Kidney epithelial cell (primary cell): ENCODE results near the gene ATP13A2. TPM values are rescaled to one million over a fixed set of nuclear protein-coding genes. Genes with fewer than 3 reads are reported as not detected.
"Not testable (repeated sequence)": the region's sequence is repeated elsewhere in the genome, so short reads cannot be mapped to it uniquely, and the experiment has no call there.

ENCODE experiments used
- DNase-seq: peaks from one replicate; pipeline ENCODE4 v3.0.0-alpha.2; 2010; ENCODE audit warnings: low read depth
- H3K27me3 ChIP-seq: 2 replicates; pipeline ENCODE4 v1.6.0; 2011; ENCODE audit warnings: low read length; ENCODE audit not compliant: control insufficient read depth, insufficient read depth
- H3K36me3 ChIP-seq: 2 replicates; pipeline ENCODE4 v1.5.1; 2011; ENCODE audit warnings: low read length; ENCODE audit not compliant: control insufficient read depth, insufficient read depth
- H3K4me3 ChIP-seq: 2 replicates; pipeline ENCODE4 v1.5.1; 2011; ENCODE audit warnings: low read depth, mild to moderate bottlenecking, control low read depth, low read length
- CTCF ChIP-seq: IDR thresholded peaks from 2 replicates; pipeline ENCODE4 v1.5.1; 2011; ENCODE audit warnings: mild to moderate bottlenecking, moderate library complexity, low read length, control low read depth, inconsistent platforms; ENCODE audit not compliant: insufficient read depth, poor library complexity, severe bottlenecking
- total RNA-seq: library from RNA; depleted of rRNA; stranded (reverse); fragments of >200 nt; gene quantifications from 2 replicates; pipeline ENCODE4 v1.2.3, GENCODE V29; 2015

Gene ATP13A2
- total RNA-seq, 1 donor from 2014 or later: 74.1 TPM

GRCh38 chr1:16946646-16947045 lies 65.1 kb downstream of the ATP13A2 start:
- DNase-seq: no peak
- H3K27me3 ChIP-seq: no peaks in the 10 kb centered on the region
- H3K36me3 ChIP-seq: peaks cover 3% of the 10 kb centered on the region
- TF ChIP-seq CTCF: no peak
- no peak overlapping the region for H3K4me3 ChIP-seq

GRCh38 chr1:16946185-16946584 lies 65.5 kb downstream of the ATP13A2 start:
- H3K36me3 ChIP-seq, H3K27me3 ChIP-seq, DNase-seq, H3K4me3 ChIP-seq: not testable (repeated sequence)

GRCh38 chr1:16945512-16945911 lies 66.2 kb downstream of the ATP13A2 start:
- H3K36me3 ChIP-seq, H3K4me3 ChIP-seq, H3K27me3 ChIP-seq, DNase-seq: not testable (repeated sequence)

GRCh38 chr1:16944038-16944437 lies 67.7 kb downstream of the ATP13A2 start:
- no peak for DNase-seq
- peaks cover 3% of the 10 kb centered on the region for H3K36me3 ChIP-seq
- H3K27me3 ChIP-seq: no peaks in the 10 kb centered on the region
- no peak for TF ChIP-seq CTCF
- no peak overlapping the region for H3K4me3 ChIP-seq

GRCh38 chr1:16939386-16940180 lies 72.1 kb downstream of the ATP13A2 start:
- not testable (repeated sequence) for H3K4me3 ChIP-seq, DNase-seq, H3K27me3 ChIP-seq, H3K36me3 ChIP-seq

- no peak for TF ChIP-seq CTCF
- Histone ChIP-seq H3K4me3 (no peak overlapping the region), H3K27me3 (peaks cover 3% of the 10 kb centered on the region), H3K36me3 (peaks cover 3% of the 10 kb centered on the region)
- no peak for DNase-seq
Observed at GRCh38 chr1:16938351-16939321, 73.1 kb downstream of the ATP13A2 start.

GRCh38 chr1:16936580-16936979 lies 75.1 kb downstream of the ATP13A2 start:
- H3K4me3 ChIP-seq, DNase-seq, H3K36me3 ChIP-seq, H3K27me3 ChIP-seq: not testable (repeated sequence)

Other genes with a start within 250 kb of the ATP13A2 start
- gene RNU1-2, start 115.9 kb downstream of the ATP13A2 start, total RNA-seq: under 0.01 TPM in 2 replicates
- 16.4 and 26.2 TPM in 2 replicates for gene CROCC, start 90.0 kb downstream of the ATP13A2 start, total RNA-seq
- gene MFAP2, start 31.3 kb downstream of the ATP13A2 start, total RNA-seq: 58.2 and 64.0 TPM in 2 replicates
- 109 and 122 TPM in 2 replicates for gene SDHB, start 42.1 kb upstream of the ATP13A2 start, total RNA-seq
- 6.4 and 8.1 TPM in 2 replicates for gene PADI2, start 107.5 kb upstream of the ATP13A2 start, total RNA-seq
- 1.3 and 2.4 TPM in 2 replicates for gene PADI1, start 193.2 kb upstream of the ATP13A2 start, total RNA-seq
- 0.04 TPM in 1 of 2 replicates, not detected in the other for gene PADI3, start 237.2 kb upstream of the ATP13A2 start, total RNA-seq